Mononuclear cell (primary cell): Measurements from ENCODE around the gene LRRC27. TPM values are rescaled to one million over a fixed set of nuclear protein-coding genes. Genes with fewer than 3 reads are reported as not detected.

Experiments used
- H3K27me3 ChIP-seq: 2 replicates; pipeline ENCODE4 v1.6.0; 2011; ENCODE audit warnings: low read length, control low read depth; ENCODE audit not compliant: insufficient read depth
- H3K4me1 ChIP-seq: 2 replicates; pipeline ENCODE4 v1.5.1; 2011; ENCODE audit warnings: mild to moderate bottlenecking, low read length, control low read depth; ENCODE audit not compliant: insufficient read depth
- H3K4me3 ChIP-seq: 2 replicates; pipeline ENCODE4 v1.5.1; 2011; ENCODE audit warnings: mild to moderate bottlenecking, low read length, moderate library complexity
- H3K9me3 ChIP-seq: 2 replicates; pipeline ENCODE4 v1.5.1; 2011; ENCODE audit warnings: low read depth, mild to moderate bottlenecking, control low read depth, low read length
- total RNA-seq: library from RNA; depleted of rRNA; stranded (reverse); fragments of >200 nt; gene quantifications from one replicate; pipeline ENCODE4 v1.2.3, GENCODE V29; 2012

LRRC27 gene
- total RNA-seq, 1 donor: 1.4 TPM

GRCh38 chr10:132387764-132388210 is 55.8 kb downstream of the LRRC27 start:
- H3K27me3 ChIP-seq: no peaks in the 10 kb centered on the region
- no peaks in the 10 kb centered on the region for H3K9me3 ChIP-seq
- peaks cover 21% of the 10 kb centered on the region for H3K4me1 ChIP-seq
- no peak overlapping the region for H3K4me3 ChIP-seq

- H3K27me3 ChIP-seq: no peaks in the 10 kb centered on the region
- H3K9me3 ChIP-seq: no peaks in the 10 kb centered on the region
- peaks cover 19% of the 10 kb centered on the region for H3K4me1 ChIP-seq
- no peak overlapping the region for H3K4me3 ChIP-seq
These were observed 57.0 kb downstream of the LRRC27 start for GRCh38 chr10:132388891-132389432.

- Histone ChIP-seq H3K4me1 (peaks cover 25% of the 10 kb centered on the region), H3K27me3 (no peaks in the 10 kb centered on the region), H3K4me3 (no peak overlapping the region), H3K9me3 (no peaks in the 10 kb centered on the region)
These were observed 57.6 kb downstream of the LRRC27 start for GRCh38 chr10:132389433-132390169.

GRCh38 chr10:132390170-132390920 is 58.4 kb downstream of the LRRC27 start:
- Histone ChIP-seq H3K27me3 (no peaks in the 10 kb centered on the region), H3K9me3 (no peaks in the 10 kb centered on the region), H3K4me3 (no peak overlapping the region), H3K4me1 (peaks cover 32% of the 10 kb centered on the region)

GRCh38 chr10:132390921-132391675 is 59.1 kb downstream of the LRRC27 start:
- Histone ChIP-seq H3K9me3 (no peaks in the 10 kb centered on the region), H3K27me3 (no peaks in the 10 kb centered on the region), H3K4me1 (peaks cover 33% of the 10 kb centered on the region), H3K4me3 (no peak overlapping the region)

- H3K9me3 ChIP-seq: no peaks in the 10 kb centered on the region
- peaks cover 35% of the 10 kb centered on the region for H3K4me1 ChIP-seq
- H3K27me3 ChIP-seq: no peaks in the 10 kb centered on the region
- H3K4me3 ChIP-seq: no peak overlapping the region
These were observed 59.7 kb downstream of the LRRC27 start for GRCh38 chr10:132391676-132392020.

- Histone ChIP-seq H3K27me3 (no peaks in the 10 kb centered on the region), H3K4me1 (peaks cover 33% of the 10 kb centered on the region), H3K9me3 (no peaks in the 10 kb centered on the region), H3K4me3 (no peak overlapping the region)
These were observed 60.3 kb downstream of the LRRC27 start for GRCh38 chr10:132392184-132392800.

GRCh38 chr10:132392811-132393694 is 61.1 kb downstream of the LRRC27 start:
- H3K4me3 ChIP-seq: no peak overlapping the region
- no peaks in the 10 kb centered on the region for H3K9me3 ChIP-seq
- H3K27me3 ChIP-seq: no peaks in the 10 kb centered on the region
- H3K4me1 ChIP-seq: peaks cover 32% of the 10 kb centered on the region

GRCh38 chr10:132393695-132394181 is 61.7 kb downstream of the LRRC27 start:
- Histone ChIP-seq H3K27me3 (no peaks in the 10 kb centered on the region), H3K4me3 (no peak overlapping the region), H3K9me3 (no peaks in the 10 kb centered on the region), H3K4me1 (peaks cover 39% of the 10 kb centered on the region)

- Histone ChIP-seq H3K9me3 (no peaks in the 10 kb centered on the region), H3K4me3 (no peak overlapping the region), H3K27me3 (no peaks in the 10 kb centered on the region), H3K4me1 (peaks cover 43% of the 10 kb centered on the region)
These were observed 62.3 kb downstream of the LRRC27 start for GRCh38 chr10:132394201-132394811.

GRCh38 chr10:132394936-132395703 is 63.1 kb downstream of the LRRC27 start:
- Histone ChIP-seq H3K4me1 (peaks cover 48% of the 10 kb centered on the region), H3K27me3 (no peaks in the 10 kb centered on the region), H3K9me3 (no peaks in the 10 kb centered on the region), H3K4me3 (peak overlapping the region; percentile 39)

- peak overlapping the region; percentile 39 for H3K4me3 ChIP-seq
These were observed 63.9 kb downstream of the LRRC27 start for GRCh38 chr10:132395704-132396493.

More at GRCh38 chr10:132395704-132396493, 63.9 kb downstream of the LRRC27 start:
- Histone ChIP-seq H3K4me1 (peaks cover 56% of the 10 kb centered on the region), H3K9me3 (no peaks in the 10 kb centered on the region), H3K27me3 (no peaks in the 10 kb centered on the region)
